ENCODE data around the gene MYO9B.

DNA sequence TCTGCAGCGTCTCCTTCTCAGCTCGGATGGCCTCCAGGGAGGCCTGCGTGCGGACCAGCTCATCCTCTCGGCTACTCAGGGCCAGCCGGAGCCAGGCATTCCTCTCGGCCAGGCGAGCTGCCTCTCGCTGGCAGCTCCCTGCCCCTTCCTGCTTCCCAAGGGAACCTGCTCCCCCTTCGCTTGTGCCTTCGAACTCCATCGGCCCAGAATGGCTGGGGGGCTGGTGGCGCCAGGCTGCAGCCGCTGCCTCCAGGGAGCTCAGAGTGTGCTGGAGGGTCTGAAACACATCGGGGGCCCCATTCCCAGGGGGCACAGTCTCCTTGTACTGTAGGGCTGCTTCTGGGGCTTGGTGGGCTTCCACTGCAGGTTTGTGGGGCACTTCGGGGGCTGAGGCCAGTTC lies 187.0 kb downstream of the MYO9B start:
- TF ChIP-seq, protein P1, sequence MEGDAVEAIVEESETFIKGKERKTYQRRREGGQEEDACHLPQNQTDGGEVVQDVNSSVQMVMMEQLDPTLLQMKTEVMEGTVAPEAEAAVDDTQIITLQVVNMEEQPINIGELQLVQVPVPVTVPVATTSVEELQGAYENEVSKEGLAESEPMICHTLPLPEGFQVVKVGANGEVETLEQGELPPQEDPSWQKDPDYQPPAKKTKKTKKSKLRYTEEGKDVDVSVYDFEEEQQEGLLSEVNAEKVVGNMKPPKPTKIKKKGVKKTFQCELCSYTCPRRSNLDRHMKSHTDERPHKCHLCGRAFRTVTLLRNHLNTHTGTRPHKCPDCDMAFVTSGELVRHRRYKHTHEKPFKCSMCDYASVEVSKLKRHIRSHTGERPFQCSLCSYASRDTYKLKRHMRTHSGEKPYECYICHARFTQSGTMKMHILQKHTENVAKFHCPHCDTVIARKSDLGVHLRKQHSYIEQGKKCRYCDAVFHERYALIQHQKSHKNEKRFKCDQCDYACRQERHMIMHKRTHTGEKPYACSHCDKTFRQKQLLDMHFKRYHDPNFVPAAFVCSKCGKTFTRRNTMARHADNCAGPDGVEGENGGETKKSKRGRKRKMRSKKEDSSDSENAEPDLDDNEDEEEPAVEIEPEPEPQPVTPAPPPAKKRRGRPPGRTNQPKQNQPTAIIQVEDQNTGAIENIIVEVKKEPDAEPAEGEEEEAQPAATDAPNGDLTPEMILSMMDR (IDR thresholded peaks at IDR 0.05; ENCODE audit: low read depth, low read length, poor library complexity, severe bottlenecking) = no peak
- no peak for TF ChIP-seq EZH2phosphoT487 (IDR thresholded peaks at IDR 0.05; ENCODE audit: borderline replicate concordance, low read length)
